H1 (cell line): Measurements from ENCODE around the gene DENND11. TPM values are rescaled to one million over a fixed set of nuclear protein-coding genes. Genes with fewer than 3 reads are reported as not detected.

Experiments
- CTCF ChIA-PET: fragments of 300-600 bp; sonication (Branson Sonifier 250); formaldehyde crosslinking; loops from one replicate; lab custom pipeline; 2021; ENCODE audit not compliant: partially characterized antibody; lab: Charles Lee
- POLR2A ChIA-PET: fragments of 300-600 bp; sonication (Branson Sonifier 250); formaldehyde crosslinking; loops from one replicate; lab custom pipeline; 2021; ENCODE audit warnings: inconsistent platforms; ENCODE audit not compliant: partially characterized antibody; lab: Charles Lee
- DNase-seq, 2 experiments: peaks; one replicate each; pipeline versions ENCODE4 v3.0.0 to v3.0.0-alpha.2; 2010 to 2022; ENCODE audit warnings: low spot score in 2 of 2, low read depth in 1 of 2, mixed read lengths in 1 of 2
- FAIRE-seq: peaks from 2 replicates; lab custom pipeline; 2011; peaks lifted over from hg19 to GRCh38; lab: Jason Lieb, UNC
- H2AFZ ChIP-seq: 2 replicates; pipeline ENCODE4 v1.8.1; 2012; ENCODE audit warnings: low read length, inconsistent platforms
- H2AK5ac ChIP-seq: 2 replicates; pipeline ENCODE4 v1.6.1; 2013; ENCODE audit warnings: low read depth, low read length
- H2BK120ac ChIP-seq: replicated peaks from 2 replicates; pipeline ENCODE3; 2013; ENCODE audit warnings: low read depth, low read length, inconsistent platforms
- H2BK12ac ChIP-seq: 2 replicates; pipeline ENCODE4 v1.6.1; 2013; ENCODE audit warnings: low read depth, low read length
- H2BK15ac ChIP-seq: 2 replicates; pipeline ENCODE4 v1.6.1; 2013; ENCODE audit warnings: low read length
- H2BK20ac ChIP-seq: 2 replicates; pipeline ENCODE4 v1.6.1; 2013; ENCODE audit warnings: low read length
- H2BK5ac ChIP-seq: 2 replicates; pipeline ENCODE4 v1.6.1; 2013; ENCODE audit warnings: low read depth, low read length
- H3K14ac ChIP-seq: 2 replicates; pipeline ENCODE4 v1.6.1; 2013; ENCODE audit warnings: inconsistent platforms; ENCODE audit not compliant: insufficient read length
- H3K18ac ChIP-seq: 2 replicates; pipeline ENCODE4 v1.6.1; 2013; ENCODE audit warnings: low read length; ENCODE audit errors: extremely low read depth
- H3K23ac ChIP-seq: 2 replicates; pipeline ENCODE4 v1.6.1; 2013; ENCODE audit warnings: inconsistent platforms; ENCODE audit not compliant: insufficient read length
- H3K23me2 ChIP-seq: 2 replicates; pipeline ENCODE4 v1.6.1; 2013; ENCODE audit warnings: low read depth, low read length
- H3K27ac ChIP-seq: 2 replicates; pipeline ENCODE4 v1.6.1; 2011; ENCODE audit warnings: low read depth, low read length, inconsistent platforms
- H3K27me3 ChIP-seq, 4 experiments: replicated peaks in 1 of 4; 1 replicate in 1 of 4; 2 replicates in 3 of 4; pipeline versions ENCODE4 v1.6.1 to v1.8.1; 2011 to 2013; ENCODE audit warnings: low read length in 3 of 4, mild to moderate bottlenecking in 3 of 4, inconsistent platforms in 2 of 4, mixed read lengths in 2 of 4, moderate library complexity in 1 of 4; ENCODE audit not compliant: control insufficient read depth in 3 of 4, insufficient read depth in 3 of 4; ENCODE audit errors: extremely low read depth in 1 of 4
- H3K36me3 ChIP-seq, 4 experiments: 2 replicates each; pipeline versions ENCODE4 v1.6.1 to v1.8.1; 2011 to 2013; ENCODE audit warnings: mild to moderate bottlenecking in 4 of 4, low read length in 3 of 4, moderate library complexity in 2 of 4, control low read depth in 1 of 4, inconsistent platforms in 1 of 4; ENCODE audit not compliant: insufficient read depth in 4 of 4, control insufficient read depth in 2 of 4
- H3K4ac ChIP-seq: replicated peaks from 2 replicates; pipeline ENCODE3; 2013; ENCODE audit warnings: low read length, low read depth, mixed read lengths, inconsistent platforms; ENCODE audit not compliant: insufficient read length
- H3K4me1 ChIP-seq, 4 experiments: replicated peaks in 1 of 4; 1 replicate in 1 of 4; 2 replicates in 3 of 4; pipeline versions ENCODE4 v1.6.1 to v1.8.1; 2011 to 2013; ENCODE audit warnings: low read length in 3 of 4, inconsistent platforms in 2 of 4, mixed read lengths in 1 of 4; ENCODE audit not compliant: insufficient read depth in 4 of 4, control insufficient read depth in 3 of 4
- H3K4me2 ChIP-seq, 2 experiments: 2 replicates each; pipeline versions ENCODE4 v1.6.1 to v1.8.1; 2011 to 2013; ENCODE audit warnings: low read depth in 2 of 2, low read length in 2 of 2, control low read depth in 1 of 2, inconsistent platforms in 1 of 2, mild to moderate bottlenecking in 1 of 2; ENCODE audit not compliant: insufficient read depth in 1 of 2
- H3K4me3 ChIP-seq, 4 experiments: fragments of 200-600, 300-600 bp in 1 of 4; sonication (generic), shearing (Covaris generic), sonication (Bioruptor Twin) in 1 of 4; 2 replicates each; pipeline versions ENCODE4 v1.5.1 to v1.8.1; 2011 to 2016; ENCODE audit warnings: low read length in 4 of 4, low read depth in 3 of 4, control low read depth in 2 of 4, inconsistent platforms in 2 of 4, mild to moderate bottlenecking in 2 of 4, mixed read lengths in 1 of 4, moderate library complexity in 1 of 4; ENCODE audit not compliant: insufficient read depth in 2 of 4; ENCODE audit errors: extremely low read depth in 1 of 4
- H3K56ac ChIP-seq: replicated peaks from 2 replicates; pipeline ENCODE3; 2013; ENCODE audit warnings: low read depth, mild to moderate bottlenecking, mixed read lengths, low read length, inconsistent platforms; ENCODE audit not compliant: insufficient read length
- H3K79me1 ChIP-seq: 2 replicates; pipeline ENCODE4 v1.6.1; 2013; ENCODE audit warnings: low read depth, low read length, control low read depth
- H3K79me2 ChIP-seq, 2 experiments: 2 replicates each; pipeline versions ENCODE4 v1.6.1 to v1.8.1; 2012 to 2013; ENCODE audit warnings: low read length in 2 of 2, mild to moderate bottlenecking in 2 of 2, inconsistent platforms in 1 of 2; ENCODE audit not compliant: insufficient read depth in 2 of 2, control insufficient read depth in 1 of 2
- H3K9ac ChIP-seq, 4 experiments: replicated peaks in 1 of 4; 1 replicate in 1 of 4; 2 replicates in 3 of 4; pipeline versions ENCODE4 v1.6.1 to v1.8.1; 2011 to 2013; ENCODE audit warnings: low read depth in 3 of 4, low read length in 3 of 4, control low read depth in 2 of 4, mild to moderate bottlenecking in 2 of 4, moderate library complexity in 2 of 4, inconsistent platforms in 1 of 4; ENCODE audit errors: extremely low read depth in 1 of 4
- H3K9me3 ChIP-seq, 2 experiments: 2 replicates each; pipeline versions ENCODE4 v1.6.1 to v1.8.1; 2012 to 2013; ENCODE audit warnings: mild to moderate bottlenecking in 2 of 2, moderate library complexity in 2 of 2, control low read depth in 1 of 2, inconsistent platforms in 1 of 2, low read depth in 1 of 2, low read length in 1 of 2, mixed read lengths in 1 of 2; ENCODE audit not compliant: insufficient read depth in 2 of 2
- H4K20me1 ChIP-seq, 2 experiments: replicated peaks in 1 of 2; 2 replicates each; pipeline versions ENCODE3 to v1.8.1; 2011 to 2013; ENCODE audit warnings: inconsistent platforms in 2 of 2, low read length in 2 of 2, mild to moderate bottlenecking in 1 of 2; ENCODE audit not compliant: insufficient read depth in 2 of 2, control insufficient read depth in 1 of 2
- H4K5ac ChIP-seq: 2 replicates; pipeline ENCODE4 v1.6.1; 2013; ENCODE audit warnings: low read length, low read depth, mixed read lengths, inconsistent platforms; ENCODE audit not compliant: insufficient read length
- H4K8ac ChIP-seq: 2 replicates; pipeline ENCODE4 v1.8.0; 2013; ENCODE audit warnings: mild to moderate bottlenecking, moderate library complexity, low read length, inconsistent platforms; ENCODE audit not compliant: insufficient read depth; ENCODE audit errors: extremely low read depth
- H4K91ac ChIP-seq: replicated peaks from 2 replicates; pipeline ENCODE3; 2013; ENCODE audit warnings: low read length, mixed read lengths, inconsistent platforms; ENCODE audit not compliant: insufficient read length
- EP300 ChIP-seq, 2 experiments: IDR thresholded peaks; 1 replicate in 1 of 2; 2 replicates in 1 of 2; pipeline ENCODE4 v1.6.1; 2011 to 2012; ENCODE audit warnings: low read depth in 2 of 2, low read length in 2 of 2, mild to moderate bottlenecking in 2 of 2, borderline replicate concordance in 1 of 2, inconsistent platforms in 1 of 2, moderate library complexity in 1 of 2
- EZH2 ChIP-seq: fragments of 200-600 bp; sonication (generic); IDR thresholded peaks from 2 replicates; pipeline ENCODE4 v1.7.1; 2012; ENCODE audit warnings: low read depth, mild to moderate bottlenecking, moderate library complexity, low read length, inconsistent platforms; ENCODE audit not compliant: severe bottlenecking
- GABPA ChIP-seq: IDR thresholded peaks from 2 replicates; pipeline ENCODE4 v1.6.1; 2011; ENCODE audit warnings: mild to moderate bottlenecking, low read length, moderate library complexity, borderline replicate concordance; ENCODE audit not compliant: insufficient read depth
- HDAC2 ChIP-seq, 2 experiments: fragments of 300-600 bp in 1 of 2; sonication (generic) in 1 of 2; IDR thresholded peaks; 2 replicates each; pipeline ENCODE4 v1.6.1; 2011 to 2012; ENCODE audit warnings: low read depth in 2 of 2, low read length in 2 of 2, mild to moderate bottlenecking in 2 of 2, moderate library complexity in 2 of 2, borderline replicate concordance in 1 of 2, inconsistent platforms in 1 of 2
- MAFK ChIP-seq: IDR thresholded peaks from 2 replicates; pipeline ENCODE4 v1.6.1; 2012; ENCODE audit warnings: low read depth, mild to moderate bottlenecking, improper control_type of control experiment, low read length
- RBBP5 ChIP-seq: IDR thresholded peaks from 2 replicates; pipeline ENCODE4 v1.7.1; 2012; ENCODE audit warnings: low read depth, mild to moderate bottlenecking, inconsistent platforms, low read length, moderate library complexity, borderline replicate concordance
- RXRA ChIP-seq: IDR thresholded peaks from 2 replicates; pipeline ENCODE4 v1.6.1; 2011; ENCODE audit warnings: low read depth, mild to moderate bottlenecking, low read length, moderate library complexity; ENCODE audit not compliant: insufficient read depth
- SIN3A ChIP-seq, 2 experiments: IDR thresholded peaks in 1 of 2; conservative IDR thresholded peaks in 1 of 2; 2 replicates each; pipeline ENCODE4 v1.6.1; 2011 to 2012; ENCODE audit warnings: low read length in 2 of 2, improper control_type of control experiment in 1 of 2, low read depth in 1 of 2, mild to moderate bottlenecking in 1 of 2
- SP2 ChIP-seq: IDR thresholded peaks from 2 replicates; pipeline ENCODE4 v1.6.1; 2012; ENCODE audit warnings: mild to moderate bottlenecking, low read length, inconsistent platforms
- SRF ChIP-seq: IDR thresholded peaks from 2 replicates; pipeline ENCODE4 v1.6.1; 2011; ENCODE audit warnings: mild to moderate bottlenecking, low read depth, low read length, moderate library complexity
- TBP ChIP-seq: IDR thresholded peaks from 2 replicates; pipeline ENCODE4 v1.6.1; 2011; ENCODE audit warnings: low read depth, low read length, improper control_type of control experiment
- WGBS, 2 experiments: shearing (Covaris generic) in 1 of 2; methylation state at CpG; one replicate each; pipeline versions ENCODE4 v1.1.6 to v1.1.7; 2013 to 2015; ENCODE audit warnings: low lambda C conversion rate in 2 of 2, mixed read lengths in 2 of 2, inconsistent platforms in 1 of 2, low coverage in 1 of 2, missing lambda C conversion rate in 1 of 2; ENCODE audit not compliant: insufficient replicate concordance in 2 of 2, insufficient coverage in 1 of 2, insufficient read length in 1 of 2; ENCODE audit errors: extremely low coverage in 1 of 2, missing lambda C conversion rate in 1 of 2; 5-methylcytosine and 5-hydroxymethylcytosine counted together
- polyA plus RNA-seq, 7 experiments: library from polyadenylated mRNA; depleted of rRNA in 3 of 7; stranded (reverse) in 5 of 7; unstranded in 2 of 7; fragments of >200 nt in 5 of 7; fragments of 200-250 nt in 2 of 7; gene quantifications; 1 replicate in 5 of 7; 2 replicates in 1 of 7; 4 replicates in 1 of 7; pipeline versions ENCODE4 v1.2.1 to v1.2.3, GENCODE V29; 2011 to 2013; ENCODE audit warnings: missing spikeins in 2 of 7, mixed read lengths in 2 of 7
- total RNA-seq: library from RNA; stranded (reverse); fragmentation: NEBNext Ultra II Directional; extraction: Animal tissue kit (Norgen Biotek cat#: 25700); gene quantifications from 2 replicates; pipeline ENCODE4 v1.2.1, GENCODE V29; 2021
- TF ChIP-seq, protein P1 (sequence below): IDR thresholded peaks from 2 replicates; pipeline ENCODE4 v1.6.1; 2011; ENCODE audit warnings: low read length, improper control_type of control experiment

Gene DENND11
- total and polyA plus RNA-seq, 2 of the 8 experiments (the other 6 are each of a cell fraction or from before 2014, with no cell fraction given) = 8.0 to 26.8 TPM

GRCh38 chr7:141708351-141708750 lies 6.4 kb upstream of the DENND11 start, which contains the start of gene WEE2:
Gene WEE2, plus strand, starts transcription at chr7:141708353. Its CDS starts 406 bp downstream, at chr7:141708759.
- Histone ChIP-seq H2AFZ (no peak within 1 kb of the TSS), H4K5ac (no peak within 1 kb of the TSS), H3K23ac (no peak within 1 kb of the TSS), H4K8ac (no peak within 1 kb of the TSS), H3K27ac (no peak within 1 kb of the TSS), H3K4me1 (peaks cover 0 to 8% (median 0%) of the 10 kb centered on the region in 4 experiments; a peak in 1 of 7 replicates), H3K9me3 (no peaks in the 10 kb centered on the region), H3K56ac (no peak within 1 kb of the TSS), H3K36me3 (no peaks in the 10 kb centered on the region), H4K91ac (no peak within 1 kb of the TSS), H3K4ac (no peak within 1 kb of the TSS), H3K79me1 (no peaks in the 10 kb centered on the region), H3K9ac (no peak within 1 kb of the TSS), H3K4me2 (no peak within 1 kb of the TSS), H4K20me1 (no peaks in the 10 kb centered on the region), H3K4me3 (no peak within 1 kb of the TSS), H2AK5ac (no peak within 1 kb of the TSS), H3K27me3 (peaks cover 0 to 3% (median 2%) of the 10 kb centered on the region in 4 experiments; a peak in 1 of 7 replicates), H2BK120ac (no peak within 1 kb of the TSS), H3K79me2 (no peaks in the 10 kb centered on the region), H2BK20ac (no peak within 1 kb of the TSS), H2BK5ac (no peak within 1 kb of the TSS), H3K18ac (no peak within 1 kb of the TSS), H3K14ac (no peak within 1 kb of the TSS), H3K23me2 (no peaks in the 10 kb centered on the region; the same call in 1 of the 2 replicates), H2BK12ac (no peak within 1 kb of the TSS), H2BK15ac (no peak within 1 kb of the TSS)
- ChIA-PET POLR2A (no interaction called here), CTCF (interaction anchor here (0.5 to 3.7 kb wide), 11 partner anchors 8 to 796 kb away, joined by 3 to 15 read pairs (median 3); partner anchors contain the start of gene SSBP1)
- FAIRE-seq (no peak), DNase-seq (no peak)
- WGBS, 2 experiments = 87% methylated on average over 6 of the region's 6 CpGs; no CpG with 5 or more reads in 1 of the 2 experiments
- TF ChIP-seq HDAC2 (IDR thresholded peaks at IDR 0.05; ENCODE audit: borderline replicate concordance in 1 of 2, low read depth in 2 of 2, low read length in 2 of 2) (no peak), SP2 (no peak), RXRA (no peak), GABPA (no peak), EP300 (IDR thresholded peaks at IDR 0.05; ENCODE audit: borderline replicate concordance in 1 of 2, low read depth in 2 of 2, low read length in 2 of 2) (no peak), RBBP5 (no peak), TBP (no peak), SRF (no peak), MAFK (no peak), SIN3A (conservative IDR thresholded peaks at IDR 0.05 in 1 of 2, IDR thresholded peaks at IDR 0.05 in 1 of 2; ENCODE audit: low read depth in 1 of 2, low read length in 2 of 2) (no peak), EZH2 (no peak)
- TF ChIP-seq, protein P1, sequence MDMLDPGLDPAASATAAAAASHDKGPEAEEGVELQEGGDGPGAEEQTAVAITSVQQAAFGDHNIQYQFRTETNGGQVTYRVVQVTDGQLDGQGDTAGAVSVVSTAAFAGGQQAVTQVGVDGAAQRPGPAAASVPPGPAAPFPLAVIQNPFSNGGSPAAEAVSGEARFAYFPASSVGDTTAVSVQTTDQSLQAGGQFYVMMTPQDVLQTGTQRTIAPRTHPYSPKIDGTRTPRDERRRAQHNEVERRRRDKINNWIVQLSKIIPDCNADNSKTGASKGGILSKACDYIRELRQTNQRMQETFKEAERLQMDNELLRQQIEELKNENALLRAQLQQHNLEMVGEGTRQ = no peak
